ENCODE results near the gene HMGN5. TPM values are rescaled to one million over a fixed set of nuclear protein-coding genes. Genes with fewer than 3 reads are reported as not detected.

Gene HMGN5
- 0.17 and 1.6 TPM in 2 replicates for total RNA-seq

GRCh38 chrX:81201671-81202455 lies at the start of gene HMGN5, which contains the start of gene SH3BGRL:
TSS of gene HMGN5 (minus strand) at chrX:81201913. CDS start at chrX:81121549, 80,364 bp downstream.
TSS of gene SH3BGRL (plus strand) at chrX:81202102. CDS start at chrX:81202201, 99 bp downstream.

Other genes with a start within 250 kb of the HMGN5 start
- 48.3 and 61.0 TPM in 2 replicates for gene SH3BGRL, start 189 bp upstream of the HMGN5 start, total RNA-seq